Activated naive CD4-positive, alpha-beta T cell treated with anti-CD3 and anti-CD28 coated beads, Interleukin-2, amount 50 U/mL, for 24 hours (primary cell): ENCODE results near the gene CCL1.
"Not testable (repeated sequence)": the region's sequence is repeated elsewhere in the genome, so short reads cannot be mapped to it uniquely, and the experiment has no call there.

Experiments used
- H3K27ac Mint-ChIP-seq: one replicate; pipeline ENCODE4 v1.8.0; 2021; ENCODE audit warnings: mild to moderate bottlenecking, mixed read lengths
- H3K27me3 Mint-ChIP-seq: one replicate; pipeline ENCODE4 v1.8.0; 2021; ENCODE audit warnings: mixed read lengths
- H3K36me3 Mint-ChIP-seq: one replicate; pipeline ENCODE4 v1.8.0; 2021; ENCODE audit warnings: mixed read lengths
- H3K4me1 Mint-ChIP-seq: one replicate; pipeline ENCODE4 v1.8.0; 2021; ENCODE audit warnings: mixed read lengths
- H3K4me3 Mint-ChIP-seq: one replicate; pipeline ENCODE4 v1.8.0; 2021; ENCODE audit warnings: mild to moderate bottlenecking, mixed read lengths
- H3K9me3 Mint-ChIP-seq: one replicate; pipeline ENCODE4 v1.8.0; 2021; ENCODE audit warnings: mixed read lengths

CCL1 gene

DNA sequence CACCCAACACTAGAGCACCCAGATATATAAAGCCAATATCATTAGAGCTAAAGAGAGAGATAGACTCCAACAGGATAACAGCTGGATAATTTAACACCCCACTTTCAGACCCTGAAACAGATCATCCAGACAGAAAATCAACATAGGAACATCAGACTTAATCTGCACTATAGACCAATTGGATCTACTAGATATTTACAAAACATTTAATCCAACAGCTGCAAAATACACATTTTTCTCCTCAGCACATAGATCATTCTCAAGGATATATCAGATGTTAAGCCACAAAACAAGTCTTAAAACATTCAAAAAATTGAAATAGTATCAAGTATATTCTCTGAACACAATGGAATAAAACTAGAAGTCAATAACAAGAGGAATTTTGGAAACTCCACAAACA, 10.8 kb downstream of the CCL1 start:
- H3K4me1 Mint-ChIP-seq = no peaks in the 10 kb centered on the region
- H3K4me3 Mint-ChIP-seq = no peak overlapping the region
- H3K27ac Mint-ChIP-seq = no peak overlapping the region
- H3K27me3 Mint-ChIP-seq = peaks cover 4% of the 10 kb centered on the region
- H3K9me3 Mint-ChIP-seq = peaks cover 3% of the 10 kb centered on the region
- no peaks in the 10 kb centered on the region for H3K36me3 Mint-ChIP-seq

DNA sequence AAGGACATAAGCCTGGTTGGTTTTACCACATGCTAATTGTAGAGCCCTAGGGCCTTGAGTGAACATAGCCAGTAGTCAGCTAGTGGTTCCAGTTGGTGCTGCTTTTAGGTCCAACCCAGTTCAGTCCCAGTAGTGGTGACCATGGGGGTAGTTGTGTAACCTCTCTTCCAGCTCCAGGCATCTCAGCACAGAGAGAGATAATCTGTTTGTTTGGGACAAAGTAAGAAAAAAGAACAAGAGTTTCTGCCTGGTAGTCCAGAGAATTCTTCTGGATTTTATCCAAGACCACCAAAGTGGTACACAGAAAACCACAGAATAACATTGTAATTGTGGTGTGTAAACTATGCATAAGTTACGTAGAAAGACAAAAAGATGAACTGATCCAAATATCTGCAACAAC, 11.9 kb downstream of the CCL1 start:
- Mint-ChIP-seq H3K36me3 (no peaks in the 10 kb centered on the region), H3K4me1 (no peaks in the 10 kb centered on the region), H3K4me3 (no peak overlapping the region), H3K27ac (no peak overlapping the region), H3K9me3 (peaks cover 3% of the 10 kb centered on the region), H3K27me3 (peaks cover 2% of the 10 kb centered on the region)

DNA sequence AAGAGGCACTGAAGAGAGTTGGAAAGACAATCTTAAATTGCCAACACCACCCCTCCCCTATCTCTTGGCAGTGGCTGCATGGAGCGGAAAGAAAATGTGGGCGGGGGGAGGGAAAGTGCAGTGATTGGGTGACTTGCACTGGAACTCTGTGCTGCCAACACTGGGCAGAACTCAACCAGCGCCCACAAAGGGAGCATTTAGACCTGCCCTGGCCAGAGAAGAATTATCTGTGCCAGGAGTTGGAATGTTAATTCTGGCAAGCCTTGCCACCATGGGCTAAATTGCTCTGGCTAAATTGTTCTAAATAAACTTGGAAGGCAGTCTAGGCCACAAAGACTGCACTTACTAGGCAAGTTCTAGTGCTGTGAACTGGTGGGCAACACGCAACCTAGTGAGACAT, 13.3 kb downstream of the CCL1 start:
- no peaks in the 10 kb centered on the region for H3K36me3 Mint-ChIP-seq
- H3K9me3 Mint-ChIP-seq = peaks cover 3% of the 10 kb centered on the region
- H3K27me3 Mint-ChIP-seq = peaks cover 3% of the 10 kb centered on the region
- H3K4me1 Mint-ChIP-seq = no peaks in the 10 kb centered on the region
- no peak overlapping the region for H3K4me3 Mint-ChIP-seq
- no peak overlapping the region for H3K27ac Mint-ChIP-seq

DNA sequence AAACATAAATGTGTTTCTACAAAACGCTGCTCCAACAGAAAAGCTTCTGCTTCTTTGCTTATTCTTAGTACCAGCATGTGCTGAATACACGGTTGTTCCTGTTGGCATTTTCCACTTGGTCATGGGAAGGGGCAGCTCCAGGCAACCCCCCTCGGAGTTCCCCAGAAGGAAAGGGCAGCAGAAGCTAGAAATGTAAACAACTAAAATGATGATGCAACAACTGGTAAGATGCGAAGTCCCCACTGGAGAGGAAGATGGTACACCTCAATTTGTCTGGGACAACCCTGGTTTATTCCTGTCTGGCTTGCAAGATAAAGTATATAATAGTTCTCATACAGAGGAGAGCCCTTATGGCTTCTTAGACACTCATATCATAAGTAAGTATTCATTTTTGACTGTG, 16.0 kb downstream of the CCL1 start:
- Mint-ChIP-seq H3K27me3 (peaks cover 12% of the 10 kb centered on the region), H3K27ac (no peak overlapping the region), H3K4me1 (no peaks in the 10 kb centered on the region), H3K4me3 (no peak overlapping the region), H3K9me3 (no peaks in the 10 kb centered on the region), H3K36me3 (no peaks in the 10 kb centered on the region)

DNA sequence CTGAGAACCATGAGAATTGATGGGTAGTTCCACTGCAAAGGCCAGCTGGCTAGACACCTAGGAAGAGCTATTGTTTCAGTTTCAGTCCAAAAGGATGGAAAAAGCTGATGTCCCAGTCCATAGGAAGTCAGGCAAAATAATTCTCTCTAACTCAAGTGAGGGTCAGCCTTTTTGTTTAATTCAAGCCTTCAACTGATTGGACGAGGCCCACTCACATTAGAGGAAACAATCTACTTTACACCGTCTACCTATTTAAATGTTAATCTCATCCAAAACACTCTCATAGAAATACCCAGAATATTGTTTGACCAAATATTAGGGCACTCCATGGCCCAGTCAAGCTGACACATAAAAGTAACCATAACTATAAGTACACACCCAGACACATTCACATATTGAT, 21.1 kb downstream of the CCL1 start:
- Mint-ChIP-seq H3K4me3 (no peak overlapping the region), H3K36me3 (no peaks in the 10 kb centered on the region), H3K27ac (no peak overlapping the region), H3K4me1 (no peaks in the 10 kb centered on the region), H3K27me3 (peaks cover 27% of the 10 kb centered on the region), H3K9me3 (no peaks in the 10 kb centered on the region)

DNA sequence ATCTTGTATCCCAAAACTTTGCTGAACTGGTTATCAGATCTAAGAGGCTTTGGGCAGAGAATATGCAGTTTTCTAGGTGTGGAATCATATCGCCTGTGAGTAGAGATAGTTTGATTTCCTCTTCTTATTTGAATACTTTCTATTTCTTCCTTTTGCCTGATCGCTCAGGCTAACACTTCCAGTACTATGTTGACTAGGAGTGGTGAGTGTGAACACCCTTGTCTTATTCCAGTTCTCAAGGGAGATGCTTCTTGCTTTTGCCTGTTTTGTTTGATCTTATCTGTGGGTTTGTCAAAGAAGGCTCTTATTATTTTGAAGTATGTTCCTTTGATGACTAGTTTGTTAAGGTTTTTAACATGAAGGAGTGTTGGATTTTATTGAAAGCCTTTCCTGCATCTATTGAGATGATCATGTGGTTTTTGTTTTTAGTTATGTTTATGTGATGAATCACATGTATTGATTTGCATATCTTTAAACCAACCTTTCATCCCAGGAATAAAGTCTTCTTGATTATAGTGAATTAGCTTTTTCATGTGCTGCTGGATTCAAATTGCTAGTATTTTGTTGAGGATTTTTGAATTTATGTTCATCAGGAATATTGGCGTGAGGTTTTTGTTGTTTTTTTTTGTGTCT, 23.8 kb downstream of the CCL1 start:
- no peaks in the 10 kb centered on the region for H3K36me3 Mint-ChIP-seq
- no peak overlapping the region for H3K4me3 Mint-ChIP-seq
- H3K27me3 Mint-ChIP-seq = peaks cover 32% of the 10 kb centered on the region
- no peak overlapping the region for H3K27ac Mint-ChIP-seq
- H3K9me3 Mint-ChIP-seq = no peaks in the 10 kb centered on the region
- H3K4me1 Mint-ChIP-seq = no peaks in the 10 kb centered on the region

DNA sequence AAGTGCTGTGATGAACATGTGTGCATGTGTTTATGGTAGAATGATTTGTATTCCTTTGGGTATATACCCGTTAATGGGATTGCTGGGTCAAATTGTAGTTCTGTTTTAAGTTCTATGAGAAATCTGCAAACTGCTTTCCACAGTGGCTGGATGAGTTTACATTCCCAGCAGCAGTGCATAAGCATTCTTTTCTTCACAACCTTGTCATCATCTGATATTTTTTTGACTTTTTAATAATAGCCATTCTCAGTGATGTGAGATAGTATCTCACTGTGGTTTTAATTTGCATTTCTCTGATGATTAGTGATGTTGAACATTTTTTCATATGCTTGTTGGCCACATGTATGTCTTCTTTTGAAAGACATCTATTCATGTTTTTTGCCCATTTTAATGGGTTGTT, 25.3 kb downstream of the CCL1 start:
- Mint-ChIP-seq H3K9me3 (no peaks in the 10 kb centered on the region), H3K4me1 (no peaks in the 10 kb centered on the region), H3K27me3 (peaks cover 24% of the 10 kb centered on the region), H3K27ac (no peak overlapping the region), H3K36me3 (no peaks in the 10 kb centered on the region), H3K4me3 (no peak overlapping the region)

DNA sequence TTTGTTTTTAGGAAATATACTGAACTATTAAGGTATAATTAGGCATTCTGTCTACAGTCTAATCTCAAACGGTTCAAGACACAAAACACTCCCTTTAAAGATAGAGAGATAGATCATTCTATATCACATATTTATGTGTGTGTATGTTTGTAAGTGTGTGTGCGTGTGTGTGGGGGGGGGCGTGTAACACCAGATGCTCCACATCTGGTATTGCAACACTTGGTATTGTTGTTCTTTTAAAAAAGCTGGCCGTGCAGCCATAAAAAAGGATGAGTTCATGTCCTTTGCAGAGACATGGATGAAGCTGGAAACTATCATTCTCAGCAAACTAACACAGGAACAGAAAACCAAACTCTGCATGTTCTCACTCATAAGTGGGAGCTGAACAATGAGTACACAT, 35.5 kb downstream of the CCL1 start:
- H3K27ac Mint-ChIP-seq, H3K4me1 Mint-ChIP-seq, H3K4me3 Mint-ChIP-seq, H3K36me3 Mint-ChIP-seq: not testable (repeated sequence)
- Mint-ChIP-seq H3K9me3 (peaks cover 12% of the 10 kb centered on the region), H3K27me3 (peaks cover 14% of the 10 kb centered on the region)

DNA sequence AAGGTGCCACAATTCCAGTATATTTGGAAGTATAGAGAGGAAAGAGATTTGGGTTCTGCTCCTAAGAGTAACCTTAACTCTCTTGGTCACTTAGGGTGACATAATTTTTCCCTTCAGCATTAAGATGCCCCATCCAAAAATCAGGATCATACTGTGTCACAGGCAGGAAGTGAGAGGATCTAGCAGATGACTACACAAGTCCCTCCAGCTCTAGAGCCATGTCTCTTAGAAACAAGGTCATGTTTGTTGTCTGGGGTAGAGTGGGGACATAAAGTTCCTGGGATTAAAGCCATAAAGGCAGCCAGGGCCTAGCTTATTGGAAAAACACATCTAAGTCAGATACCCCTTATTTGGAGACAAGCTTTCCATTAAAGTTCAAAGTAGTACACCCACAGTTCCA, 41.1 kb downstream of the CCL1 start:
- H3K27me3 Mint-ChIP-seq = peaks cover 6% of the 10 kb centered on the region
- H3K4me3 Mint-ChIP-seq = no peak overlapping the region
- no peaks in the 10 kb centered on the region for H3K36me3 Mint-ChIP-seq
- H3K4me1 Mint-ChIP-seq = no peaks in the 10 kb centered on the region
- peaks cover 12% of the 10 kb centered on the region for H3K9me3 Mint-ChIP-seq
- no peak overlapping the region for H3K27ac Mint-ChIP-seq

DNA sequence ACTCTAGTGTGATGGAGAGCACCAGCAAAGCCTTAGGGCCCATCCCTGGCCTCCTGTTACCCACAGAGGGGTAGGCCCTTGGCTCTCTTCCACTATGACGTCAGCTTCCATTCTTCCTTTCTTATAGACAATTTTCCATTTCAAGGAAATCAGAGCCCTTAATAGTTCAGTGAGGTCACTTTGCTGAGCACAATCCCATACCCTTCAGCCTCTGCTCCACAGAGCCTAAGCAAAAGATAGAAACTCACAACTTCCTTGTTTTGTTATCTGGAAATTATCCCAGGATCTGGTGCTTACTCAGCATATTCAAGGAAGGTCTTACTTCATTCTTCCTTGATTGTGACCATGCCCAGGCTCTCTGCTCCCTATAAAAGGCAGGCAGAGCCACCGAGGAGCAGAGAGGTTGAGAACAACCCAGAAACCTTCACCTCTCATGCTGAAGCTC, 44.0 kb downstream of the CCL1 start, which contains the start of gene CCL8:
CCL8 (plus strand) TSS at position 397 of the 445 bp plus-strand sequence. CDS start 67 bp downstream, outside the sequence.
- H3K9me3 Mint-ChIP-seq = no peaks in the 10 kb centered on the region
- no peak within 1 kb of the TSS for H3K4me3 Mint-ChIP-seq
- no peaks in the 10 kb centered on the region for H3K4me1 Mint-ChIP-seq
- no peak within 1 kb of the TSS for H3K27ac Mint-ChIP-seq
- peaks cover 6% of the 10 kb centered on the region for H3K27me3 Mint-ChIP-seq
- H3K36me3 Mint-ChIP-seq = no peaks in the 10 kb centered on the region

DNA sequence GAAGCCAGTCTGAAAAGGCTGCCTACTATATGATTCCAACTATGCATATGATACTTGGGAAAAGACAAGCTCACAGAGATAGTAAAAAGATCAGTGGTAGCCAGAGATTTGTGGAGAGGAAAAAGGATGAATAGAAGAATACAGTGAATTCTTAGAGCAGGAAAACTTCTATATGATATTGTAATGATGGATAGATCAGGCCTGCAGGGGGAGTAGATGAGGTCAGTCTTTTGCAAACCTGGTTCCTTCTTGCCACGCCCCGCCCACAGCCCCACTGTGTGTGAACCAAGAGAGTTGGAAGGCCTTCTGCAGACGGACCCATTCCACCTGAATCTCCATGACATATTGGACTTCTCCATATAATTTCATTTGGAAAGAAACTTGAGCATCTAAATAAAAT, 44.6 kb downstream of the CCL1 start:
- Mint-ChIP-seq H3K27ac (no peak overlapping the region), H3K27me3 (peaks cover 6% of the 10 kb centered on the region), H3K4me3 (no peak overlapping the region), H3K36me3 (no peaks in the 10 kb centered on the region), H3K9me3 (no peaks in the 10 kb centered on the region), H3K4me1 (no peaks in the 10 kb centered on the region)

DNA sequence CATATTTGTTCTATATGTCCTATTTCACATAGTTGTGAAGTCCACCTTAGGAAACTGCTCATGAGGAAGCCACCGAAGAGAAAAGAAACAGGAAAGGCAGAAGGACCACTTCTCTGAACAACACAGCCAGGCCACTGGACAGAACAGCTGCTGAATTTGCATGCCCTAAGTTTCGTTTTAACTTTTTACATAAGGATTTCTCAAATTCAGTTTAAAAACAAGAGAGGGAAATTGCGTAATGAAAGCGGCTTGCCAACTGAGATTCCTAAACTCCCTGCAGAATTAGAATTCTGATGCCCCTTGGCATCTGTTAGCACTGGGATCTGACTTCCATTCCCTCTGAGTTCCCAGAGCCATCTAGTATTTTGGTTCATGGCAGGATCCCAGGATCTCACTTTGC, 48.8 kb downstream of the CCL1 start:
- H3K4me1 Mint-ChIP-seq = no peaks in the 10 kb centered on the region
- no peaks in the 10 kb centered on the region for H3K9me3 Mint-ChIP-seq
- H3K36me3 Mint-ChIP-seq = no peaks in the 10 kb centered on the region
- no peak overlapping the region for H3K4me3 Mint-ChIP-seq
- H3K27me3 Mint-ChIP-seq = peaks cover 6% of the 10 kb centered on the region
- H3K27ac Mint-ChIP-seq = no peak overlapping the region

DNA sequence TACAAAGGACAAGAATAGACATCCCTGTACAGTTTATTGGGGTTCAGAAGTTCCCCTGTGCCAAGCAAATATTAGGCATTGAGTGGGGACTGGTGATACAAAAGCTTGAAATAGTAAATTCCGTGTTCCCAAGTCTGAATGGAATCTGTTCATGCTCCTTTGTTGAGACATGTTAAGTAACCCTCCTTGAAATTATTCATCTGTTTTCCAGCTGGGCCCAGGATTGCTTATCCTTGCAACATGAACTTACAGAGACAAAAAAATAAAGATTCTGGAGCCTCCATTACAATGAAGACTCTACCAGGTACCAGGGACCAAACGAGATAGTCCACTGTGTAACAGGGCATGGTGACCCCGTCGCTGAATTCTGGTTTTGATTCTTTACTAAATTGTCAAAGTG, 49.9 kb downstream of the CCL1 start:
- H3K36me3 Mint-ChIP-seq = no peaks in the 10 kb centered on the region
- H3K4me3 Mint-ChIP-seq = no peak overlapping the region
- H3K4me1 Mint-ChIP-seq = no peaks in the 10 kb centered on the region
- H3K27me3 Mint-ChIP-seq = peaks cover 6% of the 10 kb centered on the region
- H3K27ac Mint-ChIP-seq = no peak overlapping the region
- H3K9me3 Mint-ChIP-seq = no peaks in the 10 kb centered on the region

DNA sequence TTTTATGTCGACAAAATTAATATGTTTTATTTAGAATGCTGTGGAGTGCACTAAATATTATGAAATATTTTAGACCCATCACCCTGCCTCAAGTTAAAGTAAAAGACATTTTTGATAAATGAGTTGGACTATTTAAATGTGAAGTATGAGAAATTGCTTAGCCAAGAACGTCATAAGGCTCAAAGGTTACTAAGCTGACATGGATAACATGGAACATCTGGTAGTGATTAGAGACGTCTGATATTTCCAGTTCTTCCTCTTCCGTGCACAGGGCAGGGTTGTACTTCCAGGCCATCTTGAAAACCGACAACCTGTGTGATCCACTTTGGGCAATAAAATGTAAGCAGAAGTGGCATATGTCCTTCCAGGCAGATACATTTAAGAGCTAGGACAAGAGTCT, 51.0 kb downstream of the CCL1 start:
- peaks cover 6% of the 10 kb centered on the region for H3K27me3 Mint-ChIP-seq

DNA sequence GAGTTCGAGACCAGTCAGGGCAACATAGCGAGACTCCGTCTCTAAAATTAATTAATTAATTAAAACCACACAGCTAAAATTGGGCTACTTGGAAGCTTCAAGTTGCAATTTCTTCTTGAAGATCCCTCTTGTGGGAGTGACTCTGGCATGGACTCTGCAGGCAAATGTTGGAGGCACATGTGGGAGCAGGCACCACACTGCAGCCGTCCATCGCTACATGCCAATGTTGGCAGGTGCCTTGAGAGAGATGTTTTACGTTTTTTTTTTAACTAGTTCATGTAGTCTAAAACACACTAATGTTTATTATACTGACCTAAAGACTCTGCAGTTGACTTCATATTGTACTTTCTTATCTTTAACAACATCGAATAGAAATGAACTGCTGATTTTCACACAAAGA, 51.7 kb downstream of the CCL1 start:
- peaks cover 6% of the 10 kb centered on the region for H3K27me3 Mint-ChIP-seq
- H3K9me3 Mint-ChIP-seq = no peaks in the 10 kb centered on the region
- no peak overlapping the region for H3K4me3 Mint-ChIP-seq
- H3K27ac Mint-ChIP-seq = no peak overlapping the region
- H3K36me3 Mint-ChIP-seq = no peaks in the 10 kb centered on the region
- no peaks in the 10 kb centered on the region for H3K4me1 Mint-ChIP-seq

More for the DNA sequence above, 51.0 kb downstream of the CCL1 start:
- Mint-ChIP-seq H3K36me3 (no peaks in the 10 kb centered on the region), H3K4me1 (no peaks in the 10 kb centered on the region), H3K4me3 (no peak overlapping the region), H3K27ac (no peak overlapping the region), H3K9me3 (no peaks in the 10 kb centered on the region)
